Endothelial cell of umbilical vein (primary cell): ENCODE measurements around the gene FUT6. TPM values are rescaled to one million over a fixed set of nuclear protein-coding genes. Genes with fewer than 3 reads are reported as not detected.

Source experiments
- BruUV-seq: library from RNA; stranded (reverse); fragments of 400-500 nt; replicated peaks from 2 replicates; lab custom pipeline; 2021; lab: Mats Ljungman, UMichigan
- CTCF ChIA-PET: fragments of 300-600, 350-600 bp; sonication (Branson Sonifier 250); formaldehyde crosslinking; loops from one replicate; lab custom pipeline; 2021; ENCODE audit warnings: antibody characterized with exemption, inconsistent platforms; lab: Charles Lee
- POLR2A ChIA-PET: fragments of 300-600, 350-600 bp; sonication (Branson Sonifier 250); formaldehyde crosslinking; loops from one replicate; lab custom pipeline; 2021; ENCODE audit warnings: antibody characterized with exemption, inconsistent platforms; lab: Charles Lee
- DNase-seq: peaks from one replicate; pipeline ENCODE4 v3.0.0-alpha.2; 2011; ENCODE audit warnings: low read depth, low spot score
- FAIRE-seq: peaks from 2 replicates; lab custom pipeline; 2011; peaks lifted over from hg19 to GRCh38; lab: Jason Lieb, UNC
- H2AFZ ChIP-seq: 2 replicates; pipeline ENCODE4 v1.6.0; 2012; ENCODE audit warnings: low read depth, low read length, control low read depth, inconsistent platforms
- H3K27ac ChIP-seq: 2 replicates; pipeline ENCODE4 v1.5.1; 2011; ENCODE audit warnings: low read depth, mild to moderate bottlenecking, control low read depth, low read length, moderate library complexity; ENCODE audit not compliant: insufficient read depth
- H3K27me3 ChIP-seq, 2 experiments: 2 replicates each; pipeline versions ENCODE4 v1.6.0 to v1.6.1; 2011; ENCODE audit warnings: low read length in 2 of 2, mixed read lengths in 1 of 2; ENCODE audit not compliant: control insufficient read depth in 2 of 2, insufficient read depth in 2 of 2
- H3K36me3 ChIP-seq, 2 experiments: 2 replicates in 1 of 2; 3 replicates in 1 of 2; pipeline ENCODE4 v1.5.1; 2011; ENCODE audit warnings: low read length in 2 of 2, mild to moderate bottlenecking in 1 of 2, moderate library complexity in 1 of 2; ENCODE audit not compliant: control insufficient read depth in 2 of 2, insufficient read depth in 2 of 2; ENCODE audit errors: extremely low read depth in 1 of 2
- H3K4me1 ChIP-seq: 3 replicates; pipeline ENCODE4 v1.5.1; 2011; ENCODE audit warnings: mild to moderate bottlenecking, low read length; ENCODE audit not compliant: control insufficient read depth, insufficient read depth; ENCODE audit errors: extremely low read depth
- H3K4me2 ChIP-seq: 2 replicates; pipeline ENCODE4 v1.6.1; 2011; ENCODE audit warnings: low read length, control low read depth, mixed read lengths; ENCODE audit not compliant: insufficient read depth
- H3K4me3 ChIP-seq, 3 experiments: fragments of 200-600 bp in 1 of 3; sonication (generic), shearing (Covaris generic) in 1 of 3; replicated peaks in 1 of 3; 2 replicates each; pipeline ENCODE4 v1.5.1; 2011 to 2016; ENCODE audit warnings: control low read depth in 3 of 3, low read length in 3 of 3, mild to moderate bottlenecking in 2 of 3, inconsistent platforms in 1 of 3, low read depth in 1 of 3, moderate library complexity in 1 of 3; ENCODE audit not compliant: insufficient read depth in 1 of 3
- H3K79me2 ChIP-seq: 2 replicates; pipeline ENCODE4 v1.6.0; 2012; ENCODE audit warnings: low read length, inconsistent platforms; ENCODE audit not compliant: control insufficient read depth, insufficient read depth
- H3K9ac ChIP-seq: replicated peaks from 2 replicates; pipeline ENCODE3; 2011; ENCODE audit warnings: low read length, control low read depth; ENCODE audit not compliant: insufficient read depth; ENCODE audit errors: extremely low read depth
- H3K9me1 ChIP-seq: replicated peaks from 3 replicates; pipeline ENCODE4 v1.6.0; 2011; ENCODE audit warnings: mild to moderate bottlenecking, low read length; ENCODE audit not compliant: control insufficient read depth, insufficient read depth; ENCODE audit errors: extremely low read depth
- H3K9me3 ChIP-seq: replicated peaks from 2 replicates; pipeline ENCODE4 v1.5.1; 2012; ENCODE audit warnings: low read length, inconsistent platforms; ENCODE audit not compliant: control insufficient read depth, insufficient read depth
- H4K20me1 ChIP-seq: replicated peaks from 2 replicates; pipeline ENCODE3; 2011; ENCODE audit warnings: mild to moderate bottlenecking, low read length; ENCODE audit not compliant: control insufficient read depth, insufficient read depth; ENCODE audit errors: extremely low read depth
- CTCF ChIP-seq, 2 donors: IDR thresholded peaks; 1 replicate in 1 of 2; 2 replicates in 1 of 2; pipeline ENCODE4 v1.5.1; 2011; ENCODE audit warnings: low read length in 2 of 2, mild to moderate bottlenecking in 2 of 2, moderate library complexity in 2 of 2, control low read depth in 1 of 2, inconsistent platforms in 1 of 2, low read depth in 1 of 2; ENCODE audit not compliant: insufficient read depth in 1 of 2; ENCODE audit errors: extremely low read depth in 1 of 2
- EZH2 ChIP-seq: IDR thresholded peaks from 2 replicates; pipeline ENCODE4 v1.6.1; 2012; ENCODE audit warnings: borderline replicate concordance, low read depth, mild to moderate bottlenecking, moderate library complexity, low read length, inconsistent platforms; ENCODE audit not compliant: severe bottlenecking
- GATA2 ChIP-seq: IDR thresholded peaks from 2 replicates; pipeline ENCODE4 v1.7.0; 2011; ENCODE audit warnings: low read depth, mild to moderate bottlenecking, moderate library complexity, mixed read lengths, low read length; ENCODE audit not compliant: insufficient read length, insufficient read depth
- POLR2A ChIP-seq: IDR thresholded peaks from 2 replicates; pipeline ENCODE4 v1.6.1; 2012; ENCODE audit warnings: low read depth, mild to moderate bottlenecking, control low read depth, low read length
- POLR2AphosphoS5 ChIP-seq: IDR thresholded peaks from 2 replicates; pipeline ENCODE4 v1.6.1; 2012; ENCODE audit warnings: low read depth, mild to moderate bottlenecking, control low read depth, low read length, moderate library complexity; ENCODE audit not compliant: insufficient read depth
- dilution Hi-C: fragments of 300-500 bp; cut with MboI; formaldehyde crosslinking; loops from one replicate; pipeline ENCODE4 v1.15.0; 2019; ENCODE audit warnings: low sequenced_read_pairs; ENCODE audit not compliant: extremely low pct_ligation_motif_present
- intact Hi-C: fragments of 100-400 bp; cut with micrococcal nuclease; formaldehyde crosslinking; loops from one replicate; pipeline ENCODE4 v1.10.0; 2022
- polyA plus RNA-seq, 4 experiments: library from polyadenylated mRNA; depleted of rRNA in 3 of 4; stranded (reverse) in 3 of 4; unstranded in 1 of 4; fragments of >200 nt; gene quantifications; 2 replicates each; pipeline versions ENCODE4 v1.2.1 to v1.2.3, GENCODE V29; 2011 to 2012; ENCODE audit warnings: missing spikeins in 1 of 4
- total RNA-seq: library from RNA; stranded (reverse); gene quantifications from 2 replicates; pipeline ENCODE4 v1.2.3, GENCODE V29; 2021

Gene FUT6
- total and polyA plus RNA-seq, 2 donors (not counting 3 experiments of a cell fraction or from before 2014, with no cell fraction given), result not detected

- Histone ChIP-seq H3K4me2 (no peak overlapping the region), H3K4me3 (no peak overlapping the region), H3K79me2 (no peaks in the 10 kb centered on the region), H2AFZ (no peak overlapping the region), H4K20me1 (no peaks in the 10 kb centered on the region), H3K27ac (no peak overlapping the region), H3K4me1 (no peaks in the 10 kb centered on the region), H3K9me1 (no peaks in the 10 kb centered on the region), H3K9ac (no peak overlapping the region), H3K36me3 (no peaks in the 10 kb centered on the region), H3K9me3 (no peaks in the 10 kb centered on the region), H3K27me3 (no peaks in the 10 kb centered on the region)
- no peak for DNase-seq
- TF ChIP-seq EZH2 (no peak), POLR2AphosphoS5 (no peak), GATA2 (no peak), POLR2A (no peak), CTCF (IDR thresholded peaks at IDR 0.05; ENCODE audit: extremely low read depth in 1 of 2, insufficient read depth in 1 of 2, low read depth in 1 of 2, low read length in 2 of 2) (no peak)
- FAIRE-seq, result no peak
- ChIA-PET POLR2A (no interaction called here), CTCF (interaction anchor here (4.6 kb wide), 1 partner anchor 17 kb away, joined by 24 read pairs; the partner anchor contains the start of gene NRTN)
- dilution Hi-C loops (no loop called here), intact Hi-C loops (loop anchor here (2.0 kb wide), 1 partner anchor 17 kb away; the partner anchor contains the start of gene NRTN)
- BruUV-seq, result no TSS peak
Measured at GRCh38 chr19:5821521-5822180, 17.9 kb downstream of the FUT6 start.
